ENCODE measurements around the gene ACTMAP. TPM values are rescaled to one million over a fixed set of nuclear protein-coding genes. Genes with fewer than 3 reads are reported as not detected.

Gene ACTMAP
- total RNA-seq, 1 experiment from 2014 or later = 27.7 TPM

DNA sequence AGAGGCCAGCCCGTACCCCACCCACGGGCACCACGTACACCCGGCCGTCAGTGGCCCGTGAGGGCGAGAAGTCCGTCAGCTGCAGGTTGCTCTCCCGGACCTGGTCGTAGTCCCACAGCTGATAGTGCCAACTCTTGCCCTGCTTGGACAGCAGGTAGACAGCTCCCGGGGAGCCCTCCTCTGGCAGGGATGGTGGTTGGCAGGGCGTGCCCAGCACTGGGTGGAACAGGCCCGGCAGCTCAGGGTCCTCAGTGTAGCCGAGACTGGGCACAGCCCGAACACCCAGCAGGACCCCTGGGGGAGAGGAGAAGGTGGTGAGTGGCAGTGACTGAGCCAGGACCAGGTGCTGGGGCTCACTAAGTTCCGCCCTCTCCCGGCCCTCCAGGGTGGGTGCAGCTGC, 7.8 kb downstream of the ACTMAP start:
- no peak overlapping the region for H3K14ac ChIP-seq (ENCODE audit: insufficient read depth, low read length)
- WGBS (ENCODE audit: extremely low coverage, insufficient read length, low lambda C conversion rate) = no CpG with 5 or more reads among the region's 17 CpGs
- no peak overlapping the region for H2AFZ ChIP-seq (ENCODE audit: low read length)
- H3T11ph ChIP-seq (ENCODE audit: low read length) = no peak overlapping the region
- H3K9me3 ChIP-seq (ENCODE audit: control insufficient read depth, low read depth, low read length) = no peaks in the 10 kb centered on the region
- Mint-ChIP-seq H3K4me1 (peaks cover 11 to 15% of the 10 kb centered on the region in 2 experiments), H3K9me3 (no peaks in the 10 kb centered on the region), H3K27me3 (ENCODE audit: low read depth) (no peaks in the 10 kb centered on the region), H3K27ac (no peak overlapping the region), H3K4me3 (no peak overlapping the region), H3K36me3 (ENCODE audit: insufficient read depth in 1 of 3, low read depth in 3 of 3) (peaks cover 5 to 20% (median 16%) of the 10 kb centered on the region in 3 experiments; a peak in 6 of 7 replicates)
- H2BK120ac ChIP-seq (ENCODE audit: low read depth, low read length, poor library complexity, severe bottlenecking) = no peak overlapping the region
- no peaks in the 10 kb centered on the region for H3K79me1 ChIP-seq (ENCODE audit: insufficient read depth, low read depth, low read length, poor library complexity, severe bottlenecking)
- H2BK20ac ChIP-seq (ENCODE audit: low read depth, low read length, poor library complexity, severe bottlenecking) = no peak overlapping the region
- DNase-seq = no peak
- no peak overlapping the region for H4K5ac ChIP-seq (ENCODE audit: insufficient read length, low read depth, low read length)
- H3K23ac ChIP-seq (ENCODE audit: insufficient read length, low read depth, low read length) = no peak overlapping the region
- no peak overlapping the region for H3K27ac ChIP-seq (ENCODE audit: insufficient read length, low read depth, low read length)
- no peaks in the 10 kb centered on the region for H3K79me2 ChIP-seq (ENCODE audit: insufficient read depth, low read length)
- H3K9ac ChIP-seq (ENCODE audit: extremely low read depth, insufficient read length, low read length) = no peak overlapping the region
- no peak overlapping the region for H2BK12ac ChIP-seq (ENCODE audit: insufficient read length, low read depth, low read length)
- TF ChIP-seq, protein P1, sequence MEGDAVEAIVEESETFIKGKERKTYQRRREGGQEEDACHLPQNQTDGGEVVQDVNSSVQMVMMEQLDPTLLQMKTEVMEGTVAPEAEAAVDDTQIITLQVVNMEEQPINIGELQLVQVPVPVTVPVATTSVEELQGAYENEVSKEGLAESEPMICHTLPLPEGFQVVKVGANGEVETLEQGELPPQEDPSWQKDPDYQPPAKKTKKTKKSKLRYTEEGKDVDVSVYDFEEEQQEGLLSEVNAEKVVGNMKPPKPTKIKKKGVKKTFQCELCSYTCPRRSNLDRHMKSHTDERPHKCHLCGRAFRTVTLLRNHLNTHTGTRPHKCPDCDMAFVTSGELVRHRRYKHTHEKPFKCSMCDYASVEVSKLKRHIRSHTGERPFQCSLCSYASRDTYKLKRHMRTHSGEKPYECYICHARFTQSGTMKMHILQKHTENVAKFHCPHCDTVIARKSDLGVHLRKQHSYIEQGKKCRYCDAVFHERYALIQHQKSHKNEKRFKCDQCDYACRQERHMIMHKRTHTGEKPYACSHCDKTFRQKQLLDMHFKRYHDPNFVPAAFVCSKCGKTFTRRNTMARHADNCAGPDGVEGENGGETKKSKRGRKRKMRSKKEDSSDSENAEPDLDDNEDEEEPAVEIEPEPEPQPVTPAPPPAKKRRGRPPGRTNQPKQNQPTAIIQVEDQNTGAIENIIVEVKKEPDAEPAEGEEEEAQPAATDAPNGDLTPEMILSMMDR (conservative IDR thresholded peaks at IDR 0.05) = peak; percentile 16; the same call in 1 of the 3 replicates
- no peak overlapping the region for H3K4me2 ChIP-seq (ENCODE audit: insufficient read depth, insufficient read length, low read length)
- H4K91ac ChIP-seq (ENCODE audit: insufficient read length, low read depth, low read length) = no peak overlapping the region
- no peaks in the 10 kb centered on the region for H3K23me2 ChIP-seq (ENCODE audit: insufficient read length, low read depth, low read length, poor library complexity, severe bottlenecking)
- no peak overlapping the region for H3K4ac ChIP-seq (ENCODE audit: low read depth, low read length)
- H2BK15ac ChIP-seq (ENCODE audit: low read depth, low read length) = no peak overlapping the region
- 0 out of 2 replicates have a peak, but pooled peaks cover 4% of the 10 kb centered on the region for H3K4me1 ChIP-seq (ENCODE audit: insufficient read depth, low read length)
- no peaks in the 10 kb centered on the region for H4K20me1 ChIP-seq (ENCODE audit: control insufficient read depth, insufficient read depth, insufficient read length)
- no peak overlapping the region for H4K8ac ChIP-seq (replicated peaks; ENCODE audit: insufficient read length, low read depth, low read length)
- no peaks in the 10 kb centered on the region for H3K27me3 ChIP-seq (ENCODE audit: insufficient read depth, low read length)
- H2BK5ac ChIP-seq (ENCODE audit: insufficient read length, low read length) = no peak overlapping the region
- H3K56ac ChIP-seq (ENCODE audit: insufficient read length, low read depth, low read length) = no peak overlapping the region
- no peak overlapping the region for H2AK5ac ChIP-seq (ENCODE audit: insufficient read length, low read length)
- H3K18ac ChIP-seq (ENCODE audit: insufficient read length, low read depth, low read length) = no peak overlapping the region

Measured in H9 (cell line).